UCSD-AML1 (cell line): Measurements from ENCODE around the gene PCDH17.

Source experiments
- DNase-seq: peaks from one replicate; lab custom pipeline; 2025; ENCODE audit not compliant: unreplicated experiment; lab: John Stamatoyannopoulos, UW

Gene PCDH17, protein sequence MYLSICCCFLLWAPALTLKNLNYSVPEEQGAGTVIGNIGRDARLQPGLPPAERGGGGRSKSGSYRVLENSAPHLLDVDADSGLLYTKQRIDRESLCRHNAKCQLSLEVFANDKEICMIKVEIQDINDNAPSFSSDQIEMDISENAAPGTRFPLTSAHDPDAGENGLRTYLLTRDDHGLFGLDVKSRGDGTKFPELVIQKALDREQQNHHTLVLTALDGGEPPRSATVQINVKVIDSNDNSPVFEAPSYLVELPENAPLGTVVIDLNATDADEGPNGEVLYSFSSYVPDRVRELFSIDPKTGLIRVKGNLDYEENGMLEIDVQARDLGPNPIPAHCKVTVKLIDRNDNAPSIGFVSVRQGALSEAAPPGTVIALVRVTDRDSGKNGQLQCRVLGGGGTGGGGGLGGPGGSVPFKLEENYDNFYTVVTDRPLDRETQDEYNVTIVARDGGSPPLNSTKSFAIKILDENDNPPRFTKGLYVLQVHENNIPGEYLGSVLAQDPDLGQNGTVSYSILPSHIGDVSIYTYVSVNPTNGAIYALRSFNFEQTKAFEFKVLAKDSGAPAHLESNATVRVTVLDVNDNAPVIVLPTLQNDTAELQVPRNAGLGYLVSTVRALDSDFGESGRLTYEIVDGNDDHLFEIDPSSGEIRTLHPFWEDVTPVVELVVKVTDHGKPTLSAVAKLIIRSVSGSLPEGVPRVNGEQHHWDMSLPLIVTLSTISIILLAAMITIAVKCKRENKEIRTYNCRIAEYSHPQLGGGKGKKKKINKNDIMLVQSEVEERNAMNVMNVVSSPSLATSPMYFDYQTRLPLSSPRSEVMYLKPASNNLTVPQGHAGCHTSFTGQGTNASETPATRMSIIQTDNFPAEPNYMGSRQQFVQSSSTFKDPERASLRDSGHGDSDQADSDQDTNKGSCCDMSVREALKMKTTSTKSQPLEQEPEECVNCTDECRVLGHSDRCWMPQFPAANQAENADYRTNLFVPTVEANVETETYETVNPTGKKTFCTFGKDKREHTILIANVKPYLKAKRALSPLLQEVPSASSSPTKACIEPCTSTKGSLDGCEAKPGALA (N-terminal part only)

DNA sequence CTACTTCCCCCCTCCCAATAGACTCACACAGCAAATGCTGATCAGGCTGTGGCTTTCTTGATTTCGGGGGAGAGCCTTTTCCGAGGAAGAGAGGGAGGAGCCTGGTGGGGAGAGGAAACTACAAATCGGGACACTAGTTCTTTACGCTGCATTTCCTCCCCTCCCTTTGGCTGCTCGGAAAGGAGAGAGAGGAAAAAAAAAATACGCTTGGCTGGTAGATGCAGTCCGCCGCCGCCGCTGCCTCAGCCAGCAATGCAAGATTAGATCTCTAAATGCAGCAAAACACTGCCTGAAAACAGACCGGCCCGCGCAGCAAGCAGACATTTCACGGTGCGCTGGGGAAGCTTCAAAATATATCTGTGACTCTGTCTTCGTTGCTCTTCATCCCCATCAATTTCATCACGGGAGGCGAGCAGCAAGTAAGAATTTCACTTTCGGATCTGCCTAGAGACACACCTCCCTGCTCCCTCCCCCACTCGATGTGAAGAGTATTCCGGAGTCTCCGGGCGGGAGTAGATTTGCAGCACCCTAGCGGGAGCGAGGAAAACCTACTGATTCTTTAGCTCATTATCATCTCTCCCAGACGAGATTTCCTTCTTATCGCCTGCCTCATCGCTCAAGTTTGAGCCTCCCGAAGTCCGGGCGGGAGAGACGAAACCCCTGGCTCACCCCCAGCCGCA is at the start of gene PCDH17:
Gene PCDH17 (plus strand): TSS at position 149 of the 680 bp plus-strand sequence. CDS start 803 bp downstream, outside the sequence.
- DNase-seq, result no peak

DNA sequence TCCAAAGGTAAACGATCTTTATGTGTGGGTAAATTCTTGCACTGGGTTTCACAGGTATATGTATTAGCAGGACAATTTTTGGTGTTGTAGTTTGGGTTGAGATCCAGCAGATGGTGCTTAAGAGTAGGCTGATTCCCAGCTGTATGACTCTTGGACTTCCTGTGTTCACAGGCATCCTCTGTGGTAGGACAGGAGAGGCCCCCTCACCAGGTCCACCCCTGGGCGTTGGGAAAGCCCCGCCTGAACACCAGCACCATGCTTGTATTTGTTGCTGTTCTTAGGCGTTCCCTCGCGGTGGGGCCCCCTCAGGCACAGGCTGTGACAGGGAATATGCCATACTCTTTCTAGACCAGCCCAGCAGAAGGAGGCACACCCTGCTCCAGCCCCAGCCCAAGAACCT is 49.5 kb upstream of the PCDH17 start:
- DNase-seq, result peak; percentile 8

DNA sequence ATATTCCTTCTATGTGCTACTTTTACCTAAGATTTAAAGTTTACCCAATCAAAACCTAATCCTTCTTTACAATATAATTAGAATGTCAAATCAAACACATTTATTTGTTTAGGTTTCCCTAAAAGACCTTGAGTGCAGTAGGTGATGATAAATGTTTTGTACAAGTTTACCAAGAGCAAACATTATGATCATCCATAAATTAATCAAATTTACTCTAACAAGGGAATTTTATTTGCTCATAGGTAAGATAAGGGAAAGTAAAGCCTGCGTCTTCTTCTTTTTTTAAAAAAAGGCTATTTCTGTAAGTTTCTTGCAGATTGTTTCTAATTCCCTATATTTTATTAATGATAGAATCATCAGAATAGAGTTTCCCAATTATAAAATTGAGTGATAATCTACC is 48.0 kb upstream of the PCDH17 start:
- no peak for DNase-seq

DNA sequence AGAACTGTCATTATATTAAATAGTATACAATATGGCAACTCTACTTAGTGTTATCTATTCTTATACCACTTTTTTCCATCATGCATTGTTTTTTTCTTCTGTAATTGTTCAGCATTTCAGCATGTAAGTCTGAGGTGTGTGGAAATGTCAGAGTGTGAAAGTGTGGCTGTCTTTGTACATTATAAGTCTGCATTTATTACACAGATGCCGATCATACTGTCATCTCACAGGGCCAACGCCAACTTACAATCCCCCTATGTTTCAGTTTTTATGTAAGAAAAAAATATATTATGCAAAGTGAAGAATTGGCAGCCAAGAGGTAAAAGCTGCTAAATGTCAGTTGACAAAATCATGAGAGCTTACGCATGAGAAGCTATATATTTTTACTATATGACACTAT is 42.9 kb upstream of the PCDH17 start:
- no peak for DNase-seq

DNA sequence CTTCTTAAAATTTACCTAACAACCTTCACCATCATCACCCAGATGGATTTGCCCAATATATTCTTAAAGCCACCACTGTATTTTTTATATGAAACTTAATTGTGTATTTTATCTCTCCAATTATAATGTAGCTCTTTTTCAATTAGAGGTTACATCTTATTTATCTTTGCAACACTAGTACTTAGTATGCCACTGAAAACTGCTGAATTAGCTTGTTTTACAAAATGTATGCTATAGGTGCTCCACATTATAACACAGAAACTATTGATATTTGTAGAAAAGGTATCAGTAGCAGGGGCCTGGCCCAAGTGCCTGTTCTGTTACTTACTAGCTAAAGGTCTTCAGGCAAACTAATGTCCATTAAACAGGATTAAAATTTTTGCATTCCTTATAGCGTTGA is 35.8 kb upstream of the PCDH17 start:
- DNase-seq, result no peak

DNA sequence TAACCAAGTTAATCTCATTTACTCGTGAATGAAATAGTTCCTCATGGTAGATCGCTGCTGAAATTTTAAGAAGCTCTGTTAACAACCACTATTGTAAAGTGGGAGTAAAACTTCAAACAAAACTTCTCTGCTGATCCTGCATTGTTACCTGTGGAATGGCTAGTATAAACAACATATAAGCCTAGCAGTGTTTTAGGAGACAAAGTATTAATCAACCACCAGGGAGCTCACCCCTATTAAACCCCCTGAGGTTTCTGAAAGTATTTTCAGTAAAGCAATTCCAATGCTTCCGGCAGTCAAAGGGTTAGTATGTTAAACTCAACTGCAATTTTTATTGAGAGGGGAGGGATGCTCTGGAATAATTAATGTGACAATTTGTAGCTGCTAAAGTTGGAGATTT is 30.0 kb upstream of the PCDH17 start:
- no peak for DNase-seq

DNA sequence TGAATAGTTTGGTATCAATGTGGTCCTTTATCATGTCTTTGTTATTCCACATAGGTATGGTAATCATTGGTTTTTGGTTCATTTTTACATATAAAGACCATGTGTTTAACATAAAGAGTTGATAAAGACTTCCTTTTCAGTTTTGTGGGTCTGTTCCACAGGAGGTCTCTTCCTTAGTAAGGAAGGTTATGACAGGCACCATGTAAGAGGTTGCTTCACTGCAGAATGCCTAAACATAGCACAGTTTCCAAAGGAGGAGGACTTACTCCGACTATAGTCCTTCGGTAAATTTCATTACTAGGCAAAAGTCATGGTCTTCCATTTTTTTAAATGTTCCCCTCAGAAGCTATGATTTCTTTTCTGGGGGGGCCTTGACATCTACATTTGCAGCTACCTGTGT is 27.1 kb upstream of the PCDH17 start:
- no peak for DNase-seq

DNA sequence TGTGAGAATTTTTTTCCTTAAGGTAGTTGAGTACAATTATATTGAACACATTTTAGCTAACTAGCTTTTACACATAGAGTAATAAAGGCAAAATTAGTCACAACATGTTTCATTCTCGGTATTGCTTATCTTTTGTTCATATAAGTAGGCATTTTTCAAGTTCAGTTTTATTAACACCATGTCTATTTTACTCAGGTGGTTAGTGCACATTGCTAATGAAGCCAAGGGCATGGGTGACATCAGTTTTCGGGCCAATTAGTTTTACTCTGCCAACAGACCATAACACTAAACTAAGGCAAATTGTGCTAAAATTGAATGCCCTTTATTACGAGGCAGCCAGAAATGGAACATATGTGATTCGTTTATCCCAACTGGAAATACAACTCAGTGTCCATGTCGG is 19.6 kb upstream of the PCDH17 start:
- no peak for DNase-seq

DNA sequence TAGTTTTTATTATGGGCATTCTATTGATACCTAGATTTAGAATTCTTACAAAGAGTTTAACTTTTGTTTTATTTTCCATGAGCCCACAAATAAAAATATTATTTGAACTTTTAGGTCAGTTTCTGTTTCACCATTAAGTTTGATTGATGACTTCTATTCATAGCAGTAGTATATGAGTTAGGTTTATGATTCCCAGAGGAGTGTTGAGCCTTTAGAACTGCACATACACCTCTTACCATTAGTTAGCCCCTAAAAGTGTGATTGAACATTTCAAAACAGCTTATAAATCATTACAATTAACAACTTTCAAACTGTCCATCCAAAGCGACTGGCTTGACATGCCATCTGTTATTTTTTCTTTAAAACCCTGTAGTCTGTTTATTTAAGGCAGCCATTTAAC is 19.0 kb upstream of the PCDH17 start:
- DNase-seq, result no peak

DNA sequence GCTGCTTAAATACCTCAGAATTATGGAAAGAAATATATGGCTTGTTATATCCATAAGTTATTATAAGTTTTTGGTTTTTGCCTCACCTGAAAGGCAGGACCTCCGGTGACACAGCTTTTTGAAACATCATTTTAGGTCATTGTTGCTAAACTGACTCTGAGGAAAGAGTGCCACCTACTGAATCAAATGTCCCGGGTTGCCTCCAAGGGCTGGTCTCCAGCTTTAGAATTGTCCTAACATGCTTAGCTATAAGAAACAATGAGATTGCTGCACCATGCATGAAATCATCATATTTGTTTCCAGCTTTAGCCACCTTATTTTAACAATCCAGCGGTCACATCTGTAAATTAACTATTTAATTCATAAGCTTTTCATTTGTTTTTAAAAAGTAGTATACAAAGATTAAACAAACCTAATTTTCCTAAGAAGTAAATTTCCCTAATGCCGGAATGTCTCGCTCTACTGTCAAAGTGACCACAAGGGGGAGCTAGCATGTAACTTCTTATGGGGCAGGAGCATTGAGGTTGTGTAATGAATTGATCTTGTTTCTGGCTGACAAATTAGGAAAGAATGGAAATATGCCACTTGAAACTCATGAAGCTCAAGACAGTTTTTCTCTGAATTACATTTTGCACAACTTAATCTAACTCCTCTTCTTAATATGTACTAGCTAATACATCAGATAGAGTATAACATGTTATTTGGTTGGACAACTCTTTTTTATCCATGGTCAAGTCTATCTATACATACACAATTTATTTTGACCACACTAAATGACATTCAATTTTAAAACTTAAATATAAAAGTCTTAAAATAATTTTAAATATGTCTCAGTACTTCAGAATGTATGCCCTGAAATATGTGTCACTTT is 6.7 kb upstream of the PCDH17 start:
- DNase-seq, result peak; percentile 5

DNA sequence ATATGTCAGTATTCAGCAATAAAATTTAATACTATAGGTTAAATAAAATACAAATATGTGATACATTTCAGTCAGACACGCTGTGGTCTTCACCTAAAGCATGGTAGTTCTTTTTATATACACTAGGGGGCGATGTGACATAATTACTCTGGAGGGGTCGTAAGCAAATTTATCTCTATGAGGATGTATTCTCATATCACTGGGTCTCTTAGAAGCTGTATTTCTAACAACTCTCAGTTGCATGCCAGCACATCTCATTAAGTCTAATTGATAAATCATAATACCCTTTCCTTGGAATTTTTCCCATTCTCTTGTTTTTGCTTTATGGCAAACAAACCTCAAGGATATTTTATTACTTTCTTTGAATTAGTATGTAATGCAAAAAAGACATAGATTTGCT is 3.9 kb upstream of the PCDH17 start:
- DNase-seq, result no peak

DNA sequence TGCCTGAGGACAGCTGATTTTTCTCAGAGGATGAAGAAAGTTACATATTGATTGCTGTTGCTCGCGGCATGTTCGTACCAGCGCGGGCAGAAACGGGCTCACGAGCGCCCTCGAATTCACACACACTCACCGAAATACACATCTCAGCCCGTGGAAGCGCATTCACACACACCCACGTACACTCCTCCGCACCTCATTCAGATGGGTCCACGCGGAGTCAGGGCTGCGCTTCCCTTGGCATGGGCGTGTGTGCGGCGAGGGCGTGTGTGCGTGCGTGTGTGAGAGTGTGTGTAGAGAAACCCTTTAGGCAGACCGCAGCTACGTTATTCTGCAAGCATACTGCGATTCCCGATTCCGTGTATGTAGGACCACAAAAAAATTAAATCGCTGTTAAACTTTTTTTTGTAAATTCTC is 2.1 kb upstream of the PCDH17 start:
- DNase-seq, result peak; percentile 5

DNA sequence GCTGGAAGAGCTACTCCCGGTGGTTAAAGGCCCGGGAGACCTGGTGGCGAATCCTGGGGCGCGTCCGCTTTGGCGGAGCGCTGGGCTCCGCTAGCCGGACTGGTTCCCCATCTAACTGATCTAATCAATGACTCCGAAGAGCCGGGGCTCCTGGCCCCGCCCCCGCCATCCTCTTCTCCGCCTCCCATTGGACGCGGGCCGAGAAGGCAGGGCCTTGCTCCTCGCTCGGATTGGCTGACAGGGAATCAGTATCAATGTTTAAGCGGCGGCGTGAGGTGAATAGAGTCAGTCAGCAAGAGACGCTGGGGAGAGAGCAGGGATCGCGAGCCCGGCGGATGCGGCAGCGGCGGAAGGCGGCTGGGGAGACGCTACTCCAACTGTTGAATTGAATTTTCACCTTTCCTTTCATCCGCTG is 1.7 kb upstream of the PCDH17 start:
- DNase-seq, result no peak

DNA sequence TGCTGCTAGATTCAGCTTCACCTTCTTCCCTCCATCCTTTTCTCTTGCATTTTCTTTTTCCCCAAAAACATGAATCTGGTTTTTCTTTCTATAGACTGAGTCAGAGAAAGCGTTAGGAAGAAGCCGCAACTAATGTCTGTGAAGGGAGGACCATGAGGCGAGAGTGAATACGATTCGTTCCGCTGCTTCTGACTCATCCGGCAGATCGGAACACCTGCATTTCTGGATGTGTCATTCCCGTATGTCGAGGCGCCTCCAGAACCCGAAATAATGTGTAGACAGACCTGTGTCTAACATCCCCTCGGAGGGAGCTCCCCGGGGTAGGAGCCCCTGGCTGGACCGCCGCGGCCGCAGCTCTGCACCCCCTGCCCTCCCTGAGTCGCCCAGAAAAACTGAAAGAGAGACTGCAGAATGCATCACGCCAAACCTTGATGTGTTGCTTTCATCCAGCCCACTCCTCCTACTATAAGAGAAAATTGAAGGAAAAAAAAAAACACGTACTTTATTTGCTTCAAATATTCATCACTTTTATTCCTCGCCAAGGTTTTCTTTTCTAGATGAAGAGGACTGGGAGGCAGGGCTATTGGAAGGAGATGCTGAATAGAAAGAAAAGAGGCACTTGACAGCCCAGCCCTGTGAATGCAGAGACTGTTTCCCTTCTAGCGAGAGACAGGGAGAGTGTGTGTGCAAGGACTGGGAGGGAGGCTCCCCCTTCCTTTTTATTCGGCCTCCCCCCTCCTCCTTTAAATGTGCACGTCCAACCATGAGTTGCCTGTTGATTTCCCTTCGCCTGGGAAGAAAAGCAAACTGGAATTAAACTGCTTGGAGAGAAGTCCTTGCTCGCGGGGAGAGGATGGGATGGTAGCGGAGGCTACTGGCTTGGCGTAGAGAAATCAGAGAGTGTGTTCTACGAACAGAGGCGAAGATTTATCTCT is 616 bp upstream of the PCDH17 start:
- DNase-seq, result peak; percentile 1

DNA sequence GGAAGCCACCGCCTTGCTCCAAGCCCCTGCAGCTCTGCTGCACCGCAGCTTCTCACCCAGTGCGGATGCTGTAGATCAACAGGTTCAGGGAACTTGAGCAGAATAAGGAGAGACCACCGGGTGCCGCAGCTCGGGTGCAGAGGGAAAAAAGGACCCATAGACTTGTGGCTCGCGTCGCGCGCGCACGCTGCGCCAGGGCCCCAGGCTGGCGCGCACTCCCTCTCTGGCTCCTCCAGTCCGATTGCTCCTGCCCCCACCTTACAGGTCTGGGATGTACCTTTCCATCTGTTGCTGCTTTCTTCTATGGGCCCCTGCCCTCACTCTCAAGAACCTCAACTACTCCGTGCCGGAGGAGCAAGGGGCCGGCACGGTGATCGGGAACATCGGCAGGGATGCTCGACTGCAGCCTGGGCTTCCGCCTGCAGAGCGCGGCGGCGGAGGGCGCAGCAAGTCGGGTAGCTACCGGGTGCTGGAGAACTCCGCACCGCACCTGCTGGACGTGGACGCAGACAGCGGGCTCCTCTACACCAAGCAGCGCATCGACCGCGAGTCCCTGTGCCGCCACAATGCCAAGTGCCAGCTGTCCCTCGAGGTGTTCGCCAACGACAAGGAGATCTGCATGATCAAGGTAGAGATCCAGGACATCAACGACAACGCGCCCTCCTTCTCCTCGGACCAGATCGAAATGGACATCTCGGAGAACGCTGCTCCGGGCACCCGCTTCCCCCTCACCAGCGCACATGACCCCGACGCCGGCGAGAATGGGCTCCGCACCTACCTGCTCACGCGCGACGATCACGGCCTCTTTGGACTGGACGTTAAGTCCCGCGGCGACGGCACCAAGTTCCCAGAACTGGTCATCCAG is 964 bp downstream of the PCDH17 start:
- DNase-seq, result no peak

DNA sequence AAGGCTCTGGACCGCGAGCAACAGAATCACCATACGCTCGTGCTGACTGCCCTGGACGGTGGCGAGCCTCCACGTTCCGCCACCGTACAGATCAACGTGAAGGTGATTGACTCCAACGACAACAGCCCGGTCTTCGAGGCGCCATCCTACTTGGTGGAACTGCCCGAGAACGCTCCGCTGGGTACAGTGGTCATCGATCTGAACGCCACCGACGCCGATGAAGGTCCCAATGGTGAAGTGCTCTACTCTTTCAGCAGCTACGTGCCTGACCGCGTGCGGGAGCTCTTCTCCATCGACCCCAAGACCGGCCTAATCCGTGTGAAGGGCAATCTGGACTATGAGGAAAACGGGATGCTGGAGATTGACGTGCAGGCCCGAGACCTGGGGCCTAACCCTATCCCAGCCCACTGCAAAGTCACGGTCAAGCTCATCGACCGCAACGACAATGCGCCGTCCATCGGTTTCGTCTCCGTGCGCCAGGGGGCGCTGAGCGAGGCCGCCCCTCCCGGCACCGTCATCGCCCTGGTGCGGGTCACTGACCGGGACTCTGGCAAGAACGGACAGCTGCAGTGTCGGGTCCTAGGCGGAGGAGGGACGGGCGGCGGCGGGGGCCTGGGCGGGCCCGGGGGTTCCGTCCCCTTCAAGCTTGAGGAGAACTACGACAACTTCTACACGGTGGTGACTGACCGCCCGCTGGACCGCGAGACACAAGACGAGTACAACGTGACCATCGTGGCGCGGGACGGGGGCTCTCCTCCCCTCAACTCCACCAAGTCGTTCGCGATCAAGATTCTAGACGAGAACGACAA is 1.8 kb downstream of the PCDH17 start:
- peak; percentile 2 for DNase-seq
